CD4-positive, alpha-beta T cell treated with Interleukin-6 at 100 ng/mL for 8 hours (primary cell): Measurements from ENCODE around the gene MSL3B.
A peak's percentile ranks its signal among the peaks of the same experiment; 100 is the strongest.
"Not testable (repeated sequence)": the region's sequence is repeated elsewhere in the genome, so short reads cannot be mapped to it uniquely, and the experiment has no call there.

Source experiments
- DNase-seq: peaks from one replicate; pipeline ENCODE4 v3.0.0-alpha.2; 2020; ENCODE audit warnings: mixed read lengths, low spot score

Gene MSL3B

GRCh38 chr2:233867993-233868532 lies at the start of gene MSL3B:
TSS of gene MSL3B (minus strand) at chr2:233868386.
- DNase-seq = peak; percentile 50

GRCh38 chr2:233917116-233917515 lies 48.9 kb upstream of the MSL3B start, which contains the start of gene TRPM8:
TSS of gene TRPM8 (plus strand) at chr2:233917373. CDS start at chr2:233926538, 9,165 bp downstream.
- DNase-seq = no peak

GRCh38 chr2:233915128-233915527 lies 46.9 kb upstream of the MSL3B start:
- no peak for DNase-seq

- no peak for DNase-seq
These were observed 44.7 kb upstream of the MSL3B start for GRCh38 chr2:233912691-233913423.

- DNase-seq = no peak
These were observed 39.4 kb upstream of the MSL3B start for GRCh38 chr2:233907627-233908026.

GRCh38 chr2:233905945-233906344 lies 37.8 kb upstream of the MSL3B start:
- DNase-seq = no peak

- no peak for DNase-seq
These were observed 33.7 kb upstream of the MSL3B start for GRCh38 chr2:233901884-233902283.

- no peak for DNase-seq
These were observed 33.2 kb upstream of the MSL3B start for GRCh38 chr2:233901367-233901766.

- DNase-seq = not testable (repeated sequence)
These were observed 28.1 kb upstream of the MSL3B start for GRCh38 chr2:233896253-233896652.

- DNase-seq = no peak
These were observed 24.6 kb upstream of the MSL3B start for GRCh38 chr2:233892793-233893192.

- DNase-seq = no peak
These were observed 14.2 kb upstream of the MSL3B start for GRCh38 chr2:233882353-233882752.

GRCh38 chr2:233872125-233872524 lies 3.9 kb upstream of the MSL3B start:
- DNase-seq = not testable (repeated sequence)

- no peak for DNase-seq
These were observed 3.2 kb upstream of the MSL3B start for GRCh38 chr2:233871432-233871831.

- DNase-seq = no peak
These were observed 1.7 kb downstream of the MSL3B start for GRCh38 chr2:233866479-233866878.

- DNase-seq = no peak
These were observed 2.3 kb downstream of the MSL3B start for GRCh38 chr2:233865838-233866237.

GRCh38 chr2:233862261-233862768 lies 5.9 kb downstream of the MSL3B start:
- no peak for DNase-seq

- DNase-seq = no peak
These were observed 9.9 kb downstream of the MSL3B start for GRCh38 chr2:233858331-233858730.

- peak; percentile 39 for DNase-seq
These were observed 10.6 kb downstream of the MSL3B start for GRCh38 chr2:233857511-233858141.

- no peak for DNase-seq
These were observed 12.0 kb downstream of the MSL3B start for GRCh38 chr2:233856184-233856583.

- DNase-seq = no peak
These were observed 12.8 kb downstream of the MSL3B start for GRCh38 chr2:233855345-233855744.

- DNase-seq = peak; percentile 90
These were observed 13.8 kb downstream of the MSL3B start, which contains the start of gene HJURP for GRCh38 chr2:233854241-233854981. TSS of gene HJURP (minus strand) at chr2:233854535. CDS start at chr2:233854500, 35 bp downstream.

GRCh38 chr2:233853883-233854240 lies 14.3 kb downstream of the MSL3B start:
- no peak for DNase-seq
